Gastrocnemius medialis (tissue), 4 donors: ENCODE measurements around the gene METTL21C. TPM values are rescaled to one million over a fixed set of nuclear protein-coding genes. Genes with fewer than 3 reads are reported as not detected.

Experiments
- ATAC-seq, 2 donors: fragments of 150-250 bp; one replicate each; pipeline ENCODE4 v1.9.1; 2016
- DNase-seq, 2 donors: peaks; one replicate each; pipeline ENCODE4 v3.0.0-alpha.2; 2019
- H3K27ac ChIP-seq, 4 donors: fragments of 200-600 bp; sonication (generic); 1 replicate in 1 of 4; 2 replicates in 3 of 4; pipeline ENCODE4 v1.5.1; 2016 to 2018; ENCODE audit warnings: mild to moderate bottlenecking in 2 of 4, moderate library complexity in 1 of 4
- H3K27me3 ChIP-seq, 3 donors: fragments of 200-600 bp; sonication (generic) in 2 of 3; 1 replicate in 1 of 3; 2 replicates in 2 of 3; pipeline versions ENCODE4 v1.5.1 to v1.6.0; 2016 to 2019; ENCODE audit warnings: mild to moderate bottlenecking in 1 of 3, moderate library complexity in 1 of 3
- H3K36me3 ChIP-seq, 2 donors: fragments of 200-600 bp; sonication (generic) in 1 of 2; one replicate each; pipeline ENCODE4 v1.5.1; 2017 to 2018
- H3K4me1 ChIP-seq, 2 donors: fragments of 200-600 bp; sonication (generic) in 1 of 2; one replicate each; pipeline ENCODE4 v1.5.1; 2016 to 2017; ENCODE audit warnings: mild to moderate bottlenecking in 2 of 2
- H3K4me3 ChIP-seq, 4 donors: fragments of 200-600 bp; sonication (generic) in 3 of 4; 1 replicate in 1 of 4; 2 replicates in 3 of 4; pipeline ENCODE4 v1.5.1; 2016 to 2019; ENCODE audit warnings: mild to moderate bottlenecking in 2 of 4
- H3K9me3 ChIP-seq, 3 donors: fragments of 200-600 bp; sonication (generic) in 2 of 3; 1 replicate in 1 of 3; 2 replicates in 2 of 3; pipeline ENCODE4 v1.5.1; 2016 to 2019
- POLR2A ChIP-seq, 2 donors: fragments of 450-650 bp; IDR thresholded peaks; one replicate each; pipeline ENCODE4 v1.6.1; 2017; ENCODE audit warnings: antibody characterized with exemption in 2 of 2, mild to moderate bottlenecking in 2 of 2, moderate library complexity in 2 of 2
- in situ Hi-C, 4 donors: fragments of 200-750 bp; cut with MboI; loops; one replicate each; pipeline versions ENCODE4 v1.15.0 to v1.8.0; 2017; ENCODE audit warnings: low sequenced_read_pairs in 4 of 4
- intact Hi-C: fragments of 100-400 bp; cut with DNase I; formaldehyde crosslinking; loops from one replicate; pipeline ENCODE4 v1.15.1; 2023; ENCODE audit warnings: low total_unique reads
- total RNA-seq, 4 donors: library from RNA; depleted of rRNA; stranded (reverse); fragments of >200 nt; gene quantifications; one replicate each; pipeline versions ENCODE4 v1.1.0 to v1.2.3, GENCODE V29; 2016
- TF ChIP-seq, protein P1 (sequence below), 5 experiments: fragments of 450-650 bp in 3 of 5; fragments of 200-600 bp in 2 of 5; sonication (generic) in 2 of 5; IDR thresholded peaks in 4 of 5; conservative IDR thresholded peaks in 1 of 5; 1 replicate in 4 of 5; 2 replicates in 1 of 5; pipeline ENCODE4 v1.5.1; 2016 to 2019; ENCODE audit warnings: antibody characterized with exemption in 5 of 5, mild to moderate bottlenecking in 3 of 5, moderate library complexity in 3 of 5

METTL21C gene
- total RNA-seq = 1 to 10 TPM in 1 of 4 donors, not detected in 3; 2.2 TPM

DNA sequence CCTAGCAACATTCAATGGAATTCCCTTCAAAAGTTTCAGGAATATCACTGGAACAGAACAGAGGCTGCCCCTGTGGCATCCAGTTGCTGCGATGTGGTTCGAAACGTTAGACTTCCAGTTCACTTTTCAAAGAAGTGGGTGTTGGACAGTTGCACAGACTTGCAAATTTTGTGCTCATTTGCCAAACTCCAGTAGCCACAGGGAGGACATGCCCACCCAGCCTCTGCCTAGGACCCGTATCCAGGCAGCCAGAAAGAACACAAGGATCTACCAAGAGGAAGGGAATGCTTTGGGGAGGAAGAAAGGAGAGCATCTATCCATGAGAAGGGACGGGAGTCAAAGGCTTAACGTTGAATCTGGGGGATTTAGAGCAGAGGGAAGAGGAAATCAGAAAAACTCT is at the start of gene METTL21C:
Gene METTL21C (minus strand): TSS at position 108 of the 400 bp plus-strand sequence. CDS start 546 bp downstream, outside the sequence.
- Histone ChIP-seq H3K9me3 (no peaks in the 10 kb centered on the region), H3K36me3 (no peaks in the 10 kb centered on the region), H3K4me3 (no peak within 1 kb of the TSS), H3K27me3 (no peaks in the 10 kb centered on the region), H3K27ac (peak within 1 kb of the TSS; percentile 57 to 82 (median 77)), H3K4me1 (peaks cover 35 to 38% of the 10 kb centered on the region in 2 donors)
- no peak for DNase-seq
- in situ Hi-C loops (no loop called here), intact Hi-C loops (no loop called here)
- ATAC-seq = no peak
- TF ChIP-seq, protein P1, sequence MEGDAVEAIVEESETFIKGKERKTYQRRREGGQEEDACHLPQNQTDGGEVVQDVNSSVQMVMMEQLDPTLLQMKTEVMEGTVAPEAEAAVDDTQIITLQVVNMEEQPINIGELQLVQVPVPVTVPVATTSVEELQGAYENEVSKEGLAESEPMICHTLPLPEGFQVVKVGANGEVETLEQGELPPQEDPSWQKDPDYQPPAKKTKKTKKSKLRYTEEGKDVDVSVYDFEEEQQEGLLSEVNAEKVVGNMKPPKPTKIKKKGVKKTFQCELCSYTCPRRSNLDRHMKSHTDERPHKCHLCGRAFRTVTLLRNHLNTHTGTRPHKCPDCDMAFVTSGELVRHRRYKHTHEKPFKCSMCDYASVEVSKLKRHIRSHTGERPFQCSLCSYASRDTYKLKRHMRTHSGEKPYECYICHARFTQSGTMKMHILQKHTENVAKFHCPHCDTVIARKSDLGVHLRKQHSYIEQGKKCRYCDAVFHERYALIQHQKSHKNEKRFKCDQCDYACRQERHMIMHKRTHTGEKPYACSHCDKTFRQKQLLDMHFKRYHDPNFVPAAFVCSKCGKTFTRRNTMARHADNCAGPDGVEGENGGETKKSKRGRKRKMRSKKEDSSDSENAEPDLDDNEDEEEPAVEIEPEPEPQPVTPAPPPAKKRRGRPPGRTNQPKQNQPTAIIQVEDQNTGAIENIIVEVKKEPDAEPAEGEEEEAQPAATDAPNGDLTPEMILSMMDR (IDR thresholded peaks at IDR 0.05 in 4 of 5, conservative IDR thresholded peaks at IDR 0.05 in 1 of 5) = no peak
- TF ChIP-seq POLR2A (IDR thresholded peaks at IDR 0.05) = no peak

DNA sequence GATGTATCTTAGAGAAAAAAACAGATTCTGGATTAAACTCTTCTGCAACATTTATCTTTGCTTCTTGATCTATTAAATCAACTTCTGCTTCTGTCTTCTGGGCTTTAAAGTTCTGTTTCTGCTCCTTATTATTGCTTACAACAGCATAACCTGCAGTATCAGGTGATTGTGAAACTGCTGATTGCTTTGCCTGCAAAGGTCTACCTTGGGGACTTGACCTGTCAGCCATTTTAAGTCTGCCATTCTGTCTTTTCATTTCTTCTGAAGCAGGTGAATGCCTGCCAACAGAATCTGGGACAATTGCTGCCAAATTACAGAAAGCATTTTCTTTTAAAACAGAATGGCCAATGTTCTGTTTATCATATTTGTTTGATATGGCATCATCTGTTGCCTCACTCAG is 47.7 kb upstream of the METTL21C start:
- no peaks in the 10 kb centered on the region for H3K36me3 ChIP-seq
- intact Hi-C loops = no loop called here
- no peak for TF ChIP-seq POLR2A (IDR thresholded peaks at IDR 0.05)
- TF ChIP-seq, protein P1 (IDR thresholded peaks at IDR 0.05 in 4 of 5, conservative IDR thresholded peaks at IDR 0.05 in 1 of 5) = no peak
- no peaks in the 10 kb centered on the region for H3K4me1 ChIP-seq
- DNase-seq = no peak
- peaks cover 0 to 9% (median 4%) of the 10 kb centered on the region in 3 donors for H3K27me3 ChIP-seq
- no peak overlapping the region for H3K4me3 ChIP-seq
- H3K27ac ChIP-seq = no peak overlapping the region
- no peak for ATAC-seq
- in situ Hi-C loops = no loop called here
- H3K9me3 ChIP-seq = no peaks in the 10 kb centered on the region

DNA sequence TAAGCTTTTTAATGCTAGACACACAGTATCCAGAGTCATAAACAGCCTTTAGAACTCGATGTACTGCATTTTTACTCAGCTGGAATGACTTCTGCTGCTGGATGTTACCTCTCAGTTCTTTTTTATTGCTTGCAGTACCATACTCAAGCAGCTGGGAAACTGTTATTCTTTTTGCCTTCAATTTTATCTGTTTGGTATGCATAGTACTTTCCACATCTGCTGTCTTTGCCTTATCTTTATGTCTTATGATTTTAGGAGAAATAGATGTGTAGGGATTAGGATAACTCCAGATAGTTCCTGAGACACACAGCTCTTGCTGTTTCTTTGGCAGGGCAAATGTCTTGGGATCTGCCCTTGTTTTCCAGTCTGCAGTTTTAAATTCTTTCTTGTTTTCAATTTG is 47.3 kb upstream of the METTL21C start:
- DNase-seq (no peak), ATAC-seq (no peak)
- in situ Hi-C loops (no loop called here), intact Hi-C loops (no loop called here)
- Histone ChIP-seq H3K4me1 (no peaks in the 10 kb centered on the region), H3K27me3 (peaks cover 0 to 9% (median 4%) of the 10 kb centered on the region in 3 donors), H3K36me3 (no peaks in the 10 kb centered on the region), H3K27ac (no peak overlapping the region), H3K4me3 (no peak overlapping the region), H3K9me3 (no peaks in the 10 kb centered on the region)
- no peak for TF ChIP-seq POLR2A (IDR thresholded peaks at IDR 0.05)
- TF ChIP-seq, protein P1 (IDR thresholded peaks at IDR 0.05 in 4 of 5, conservative IDR thresholded peaks at IDR 0.05 in 1 of 5) = no peak

DNA sequence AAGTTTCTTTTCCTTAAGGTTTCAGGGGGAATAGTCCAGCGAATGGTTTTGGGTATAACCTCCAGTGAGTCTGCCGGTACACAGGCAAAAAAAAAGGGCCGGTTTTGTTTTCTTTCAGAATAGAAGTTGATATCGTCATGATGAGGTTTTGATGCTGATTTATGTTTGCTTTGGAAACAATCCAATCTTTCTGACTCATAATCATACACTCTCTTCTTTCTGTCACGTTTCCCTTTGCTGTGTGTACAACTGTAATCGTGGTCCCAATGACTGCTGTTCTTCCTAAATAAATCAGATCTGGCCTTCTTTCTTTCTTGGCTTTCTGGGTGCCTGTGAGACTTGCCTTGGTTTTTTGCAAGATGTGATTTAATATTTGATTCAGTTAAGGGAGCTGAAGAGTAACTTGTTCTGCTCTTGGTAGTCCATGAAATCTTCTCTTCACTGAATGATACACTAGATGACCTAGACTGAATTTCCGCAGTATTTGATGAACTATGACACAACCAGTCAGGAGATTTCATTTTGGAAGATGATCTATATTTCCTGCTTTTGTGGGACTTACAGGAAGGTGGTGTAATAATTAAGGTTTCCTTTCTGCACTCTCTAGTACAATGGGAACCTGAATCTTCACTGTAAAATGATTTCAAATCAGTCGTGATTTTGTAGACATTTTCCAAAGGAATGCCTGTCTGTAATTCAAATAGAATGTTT is 34.9 kb upstream of the METTL21C start:
- no peak overlapping the region for H3K27ac ChIP-seq
- DNase-seq (no peak), ATAC-seq (no peak)
- H3K4me3 ChIP-seq = no peak overlapping the region
- no peak for TF ChIP-seq POLR2A (IDR thresholded peaks at IDR 0.05)
- TF ChIP-seq, protein P1 (IDR thresholded peaks at IDR 0.05 in 4 of 5, conservative IDR thresholded peaks at IDR 0.05 in 1 of 5) = no peak
- H3K36me3 ChIP-seq = no peaks in the 10 kb centered on the region
- in situ Hi-C loops (loop anchor here in 3 of 4 donors (5.0 to 10.0 kb wide), 2 partner anchors 155 to 157 kb away; no protein-coding TSS in a partner anchor), intact Hi-C loops (loop anchor here (5.0 kb wide), 1 partner anchor 73 kb away; no protein-coding TSS in a partner anchor)
- H3K9me3 ChIP-seq = no peaks in the 10 kb centered on the region
- H3K4me1 ChIP-seq = no peaks in the 10 kb centered on the region
- peaks cover 0 to 3% (median 0%) of the 10 kb centered on the region in 3 donors for H3K27me3 ChIP-seq
